ENCODE data around the gene AGFG2. TPM values are rescaled to one million over a fixed set of nuclear protein-coding genes. Genes with fewer than 3 reads are reported as not detected.

The AGFG2 gene
- total RNA-seq, 1 experiment from 2014 or later: 30.4 TPM

GRCh38 chr7:100602889-100603725, 64.1 kb downstream of the AGFG2 start:
- H3K4me3 ChIP-seq: no peak overlapping the region
- BruUV-seq (replicated peaks): no TSS peak
- POLR2A ChIA-PET (ENCODE audit: unreplicated experiment): interaction anchor here (0.6 to 1.0 kb wide), 6 partner anchors 12 to 482 kb away, joined by 3 to 16 read pairs (median 4); no protein-coding TSS in a partner anchor
- no peak overlapping the region for H3K27ac ChIP-seq
- TF ChIP-seq EZH2 (IDR thresholded peaks at IDR 0.05; ENCODE audit: low read depth): no peak
- no peak for TF ChIP-seq CTCF (conservative IDR thresholded peaks at IDR 0.05)
- CTCF ChIA-PET: interaction anchor here (0.6 to 1.9 kb wide), 5 partner anchors 14 to 587 kb away, joined by 3 to 22 read pairs (median 6); no protein-coding TSS in a partner anchor
- H2AFZ ChIP-seq: no peak overlapping the region
- no peaks in the 10 kb centered on the region for H3K9me2 ChIP-seq (ENCODE audit: insufficient read depth)
- DNase-seq: peak in 1 of 2 experiments; percentile 56
- H3F3A ChIP-seq (ENCODE audit: insufficient read depth, low read depth): peaks cover 15% of the 10 kb centered on the region; the same call in 1 of the 2 replicates
- peaks cover 24% of the 10 kb centered on the region for H3K4me1 ChIP-seq (replicated peaks; ENCODE audit: insufficient read depth)
- no peaks in the 10 kb centered on the region for H3K79me2 ChIP-seq (ENCODE audit: low read depth)
- no peaks in the 10 kb centered on the region for H3K9me3 ChIP-seq (ENCODE audit: insufficient read depth, low read depth)
- no peaks in the 10 kb centered on the region for H3K27me3 ChIP-seq (ENCODE audit: insufficient read depth, low read depth)
- H4K20me1 ChIP-seq (ENCODE audit: insufficient read depth): no peaks in the 10 kb centered on the region
- intact Hi-C loops (cut with micrococcal nuclease; ENCODE audit: unreplicated experiment): no loop called here
- no peak overlapping the region for H3K4me2 ChIP-seq
- H3K36me3 ChIP-seq (ENCODE audit: low read depth): no peaks in the 10 kb centered on the region

GRCh38 chr7:100603726-100604027, 64.7 kb downstream of the AGFG2 start:
- Histone ChIP-seq H3K4me2 (peak overlapping the region; percentile 59), H3K9me2 (ENCODE audit: insufficient read depth) (no peaks in the 10 kb centered on the region), H3K4me3 (no peak overlapping the region; the same call in 1 of the 2 replicates), H3K27me3 (ENCODE audit: insufficient read depth, low read depth) (no peaks in the 10 kb centered on the region), H3F3A (ENCODE audit: insufficient read depth, low read depth) (peaks cover 10% of the 10 kb centered on the region; the same call in 1 of the 2 replicates), H3K36me3 (ENCODE audit: low read depth) (no peaks in the 10 kb centered on the region), H3K27ac (no peak overlapping the region), H3K79me2 (ENCODE audit: low read depth) (no peaks in the 10 kb centered on the region), H4K20me1 (ENCODE audit: insufficient read depth) (no peaks in the 10 kb centered on the region), H3K4me1 (replicated peaks; ENCODE audit: insufficient read depth) (peaks cover 24% of the 10 kb centered on the region), H3K9me3 (ENCODE audit: insufficient read depth, low read depth) (no peaks in the 10 kb centered on the region), H2AFZ (no peak overlapping the region)
- POLR2A ChIA-PET (ENCODE audit: unreplicated experiment): interaction anchor here (0.6 to 0.8 kb wide), 3 partner anchors 19 to 481 kb away, joined by 5 to 16 read pairs (median 6); no protein-coding TSS in a partner anchor
- no peak for TF ChIP-seq CTCF (conservative IDR thresholded peaks at IDR 0.05)
- TF ChIP-seq EZH2 (IDR thresholded peaks at IDR 0.05; ENCODE audit: low read depth): no peak
- intact Hi-C loops (cut with micrococcal nuclease; ENCODE audit: unreplicated experiment): loop anchor here (2.0 kb wide), 1 partner anchor 17 kb away; the partner anchor contains the start of genes FBXO24 and LRCH4
- DNase-seq: no peak
- CTCF ChIA-PET: interaction anchor here (0.6 to 1.9 kb wide), 2 partner anchors 15 to 17 kb away, joined by 4 to 22 read pairs; no protein-coding TSS in a partner anchor
- BruUV-seq (replicated peaks): no TSS peak

- no peaks in the 10 kb centered on the region for H3K9me2 ChIP-seq (ENCODE audit: insufficient read depth)
- H3F3A ChIP-seq (ENCODE audit: insufficient read depth, low read depth): peaks cover 10% of the 10 kb centered on the region; the same call in 1 of the 2 replicates
- H3K9me3 ChIP-seq (ENCODE audit: insufficient read depth, low read depth): no peaks in the 10 kb centered on the region
- peak overlapping the region; percentile 75 for H3K4me3 ChIP-seq
- no peak overlapping the region for H3K27ac ChIP-seq
- H2AFZ ChIP-seq: peak overlapping the region; percentile 94
- intact Hi-C loops (cut with micrococcal nuclease; ENCODE audit: unreplicated experiment): loop anchor here (2.0 kb wide), 1 partner anchor 18 kb away; the partner anchor contains the start of genes FBXO24 and LRCH4
- H3K4me2 ChIP-seq: peak overlapping the region; percentile 88
- CTCF ChIA-PET: interaction anchor here (0.6 to 1.9 kb wide), 3 partner anchors 16 to 248 kb away, joined by 4 to 22 read pairs (median 5); no protein-coding TSS in a partner anchor
- H3K36me3 ChIP-seq (ENCODE audit: low read depth): no peaks in the 10 kb centered on the region
- no TSS peak for BruUV-seq (replicated peaks)
- POLR2A ChIA-PET (ENCODE audit: unreplicated experiment): interaction anchor here (0.6 to 0.8 kb wide), 3 partner anchors 19 to 480 kb away, joined by 5 to 16 read pairs (median 6); no protein-coding TSS in a partner anchor
- no peaks in the 10 kb centered on the region for H3K27me3 ChIP-seq (ENCODE audit: insufficient read depth, low read depth)
- DNase-seq: peak; percentile 54 to 84
- TF ChIP-seq EZH2 (IDR thresholded peaks at IDR 0.05; ENCODE audit: low read depth) (no peak), CTCF (conservative IDR thresholded peaks at IDR 0.05) (peak; percentile 72; the same call in 1 of the 2 replicates)
- peaks cover 24% of the 10 kb centered on the region for H3K4me1 ChIP-seq (replicated peaks; ENCODE audit: insufficient read depth)
- H3K79me2 ChIP-seq (ENCODE audit: low read depth): no peaks in the 10 kb centered on the region
- no peaks in the 10 kb centered on the region for H4K20me1 ChIP-seq (ENCODE audit: insufficient read depth)
These were observed 65.3 kb downstream of the AGFG2 start for GRCh38 chr7:100604028-100604975.
